CD4-positive, alpha-beta T cell treated with Interferon gamma for 1 hour (primary cell): ENCODE results near the gene RND2.

Source experiments
- DNase-seq: peaks from one replicate; pipeline ENCODE4 v3.0.0-alpha.2; 2020

Gene RND2

DNA sequence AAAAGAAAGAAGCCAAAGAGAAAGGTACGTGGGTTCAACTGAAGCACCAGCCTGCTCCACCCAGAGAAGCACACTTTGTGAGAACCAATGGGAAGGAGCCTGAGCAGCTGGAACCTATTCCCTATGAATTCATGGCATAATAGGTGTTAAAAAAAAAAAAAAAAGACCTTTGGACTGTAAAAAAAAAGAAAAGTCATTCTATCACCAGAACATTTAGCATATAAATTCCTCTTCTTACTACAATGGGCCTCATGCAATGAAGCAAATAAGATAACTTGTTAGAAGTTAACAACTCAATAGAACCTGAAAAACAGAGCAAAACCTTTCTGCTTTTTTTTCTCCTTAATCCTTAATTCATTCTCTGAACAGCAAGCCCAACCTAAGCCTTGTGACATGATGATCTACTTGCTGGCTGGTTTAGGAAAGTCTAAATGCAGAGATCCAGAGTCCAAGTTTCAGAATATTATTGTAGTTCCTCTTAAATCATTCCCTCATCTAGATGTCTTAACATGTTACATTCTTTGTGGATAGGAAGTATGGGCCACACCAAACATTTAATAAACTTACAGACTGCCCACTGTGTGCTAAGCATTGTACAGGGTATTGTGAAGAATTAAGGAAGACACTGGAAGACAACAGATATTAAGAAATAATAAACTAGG, 54.7 kb downstream of the RND2 start:
- no peak for DNase-seq
